RWPE2 (cell line): ENCODE results near the gene FOXL3.

ENCODE experiments used
- ATAC-seq: fragments of 200-7000 bp; cut with Tn5 transposase; 3 replicates; pipeline ENCODE4 v1.9.1; 2021; ENCODE audit warnings: low read depth
- DNase-seq: peaks from one replicate; pipeline ENCODE4 v3.0.0-alpha.2; 2020; ENCODE audit warnings: low spot score
- H3K27ac ChIP-seq: fragments of 450-650 bp; 2 replicates; pipeline ENCODE4 v1.5.1; 2017; ENCODE audit warnings: mild to moderate bottlenecking; ENCODE audit not compliant: poor library complexity, severe bottlenecking
- H3K27me3 ChIP-seq: fragments of 250-450 bp; sonication (Bioruptor Pico); 2 replicates; pipeline ENCODE4 v1.5.1; 2021; ENCODE audit warnings: mild to moderate bottlenecking, moderate library complexity; ENCODE audit not compliant: insufficient read depth, poor library complexity, severe bottlenecking
- H3K36me3 ChIP-seq: fragments of 250-450 bp; sonication (Bioruptor Pico); 2 replicates; pipeline ENCODE4 v1.5.1; 2020; ENCODE audit warnings: low read depth, mild to moderate bottlenecking, moderate library complexity
- H3K4me1 ChIP-seq: fragments of 250-450 bp; sonication (Bioruptor Pico); 2 replicates; pipeline ENCODE4 v1.5.1; 2021; ENCODE audit warnings: mild to moderate bottlenecking, moderate library complexity; ENCODE audit not compliant: insufficient read depth, poor library complexity, severe bottlenecking
- H3K4me3 ChIP-seq: fragments of 250-450 bp; sonication (Bioruptor Pico); 2 replicates; pipeline ENCODE4 v1.5.1; 2021; ENCODE audit warnings: mild to moderate bottlenecking, moderate library complexity; ENCODE audit not compliant: severe bottlenecking
- H3K9me3 ChIP-seq: fragments of 250-450 bp; sonication (Bioruptor Pico); 2 replicates; pipeline ENCODE4 v1.5.1; 2021; ENCODE audit warnings: mild to moderate bottlenecking, moderate library complexity; ENCODE audit not compliant: severe bottlenecking
- TF ChIP-seq, protein P1 (sequence below): fragments of 450-650 bp; IDR thresholded peaks from one replicate; pipeline ENCODE4 v1.5.1; 2017; ENCODE audit warnings: mild to moderate bottlenecking, moderate library complexity; ENCODE audit not compliant: poor library complexity, severe bottlenecking

FOXL3 gene

DNA sequence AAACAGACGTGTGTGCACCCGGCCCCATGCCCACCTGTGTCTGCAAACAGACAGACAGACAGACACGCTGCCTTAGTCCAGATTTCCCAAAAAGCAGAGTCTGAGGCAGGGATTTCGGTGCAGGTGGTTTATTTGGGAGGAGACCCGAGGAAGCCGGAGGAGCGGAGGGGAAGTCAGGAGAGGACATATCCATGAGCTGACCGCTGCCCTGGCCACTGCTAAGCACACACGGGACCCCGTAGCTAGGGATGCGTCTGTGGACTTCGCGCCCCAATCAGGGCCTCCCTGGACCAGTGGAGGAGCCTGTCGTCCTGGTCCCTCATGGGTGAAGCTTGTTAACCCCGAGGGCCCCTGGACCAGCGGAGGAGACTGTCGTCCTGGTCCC is 47.6 kb downstream of the FOXL3 start:
- Histone ChIP-seq H3K36me3 (no peaks in the 10 kb centered on the region), H3K4me3 (no peak overlapping the region), H3K4me1 (peaks cover 4% of the 10 kb centered on the region), H3K9me3 (no peaks in the 10 kb centered on the region), H3K27me3 (no peaks in the 10 kb centered on the region), H3K27ac (no peak overlapping the region)
- DNase-seq (peak; percentile 49), ATAC-seq (no peak)
- TF ChIP-seq, protein P1, sequence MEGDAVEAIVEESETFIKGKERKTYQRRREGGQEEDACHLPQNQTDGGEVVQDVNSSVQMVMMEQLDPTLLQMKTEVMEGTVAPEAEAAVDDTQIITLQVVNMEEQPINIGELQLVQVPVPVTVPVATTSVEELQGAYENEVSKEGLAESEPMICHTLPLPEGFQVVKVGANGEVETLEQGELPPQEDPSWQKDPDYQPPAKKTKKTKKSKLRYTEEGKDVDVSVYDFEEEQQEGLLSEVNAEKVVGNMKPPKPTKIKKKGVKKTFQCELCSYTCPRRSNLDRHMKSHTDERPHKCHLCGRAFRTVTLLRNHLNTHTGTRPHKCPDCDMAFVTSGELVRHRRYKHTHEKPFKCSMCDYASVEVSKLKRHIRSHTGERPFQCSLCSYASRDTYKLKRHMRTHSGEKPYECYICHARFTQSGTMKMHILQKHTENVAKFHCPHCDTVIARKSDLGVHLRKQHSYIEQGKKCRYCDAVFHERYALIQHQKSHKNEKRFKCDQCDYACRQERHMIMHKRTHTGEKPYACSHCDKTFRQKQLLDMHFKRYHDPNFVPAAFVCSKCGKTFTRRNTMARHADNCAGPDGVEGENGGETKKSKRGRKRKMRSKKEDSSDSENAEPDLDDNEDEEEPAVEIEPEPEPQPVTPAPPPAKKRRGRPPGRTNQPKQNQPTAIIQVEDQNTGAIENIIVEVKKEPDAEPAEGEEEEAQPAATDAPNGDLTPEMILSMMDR: no peak

DNA sequence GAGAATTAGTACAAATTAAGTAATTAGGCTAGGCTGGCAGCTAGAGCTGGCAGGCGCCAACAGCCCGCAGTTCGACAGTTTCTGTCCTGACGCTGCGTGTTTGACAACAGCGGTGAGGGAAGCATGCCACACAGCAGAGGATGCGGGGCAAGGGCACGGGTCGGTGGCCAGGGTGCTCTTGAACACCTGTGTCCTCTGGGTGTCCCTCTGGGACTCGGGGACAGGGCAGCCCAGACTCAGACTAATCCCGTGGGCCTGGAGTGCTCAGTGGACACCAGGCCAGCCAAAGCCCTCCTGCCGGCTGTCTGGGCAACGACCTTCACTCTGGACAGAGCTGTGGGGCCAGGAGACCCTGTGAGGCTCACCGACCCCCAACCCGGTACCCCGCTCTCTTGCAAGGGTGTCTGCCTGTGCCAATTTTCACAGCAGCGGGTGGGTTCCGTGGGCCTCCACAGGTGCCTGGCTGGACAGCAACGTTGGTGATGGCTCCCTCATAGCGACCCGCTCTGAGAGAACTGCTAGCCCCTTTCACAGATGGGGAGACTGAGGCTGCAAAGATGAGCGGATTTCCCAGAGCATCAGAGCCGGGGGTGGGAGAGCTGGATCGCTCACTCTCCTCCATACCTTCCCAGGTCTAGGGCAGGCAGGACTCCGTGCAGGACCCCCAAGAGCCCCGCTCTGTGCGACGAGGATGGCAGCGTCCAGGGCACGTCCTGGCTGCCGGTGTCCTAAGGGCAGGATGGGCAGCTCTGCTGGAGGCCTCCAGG is 48.5 kb downstream of the FOXL3 start:
- DNase-seq (peak; percentile 51), ATAC-seq (no peak)
- Histone ChIP-seq H3K27ac (no peak overlapping the region), H3K9me3 (no peaks in the 10 kb centered on the region), H3K4me3 (no peak overlapping the region), H3K27me3 (no peaks in the 10 kb centered on the region), H3K4me1 (no peaks in the 10 kb centered on the region), H3K36me3 (no peaks in the 10 kb centered on the region)
- TF ChIP-seq, protein P1: no peak

DNA sequence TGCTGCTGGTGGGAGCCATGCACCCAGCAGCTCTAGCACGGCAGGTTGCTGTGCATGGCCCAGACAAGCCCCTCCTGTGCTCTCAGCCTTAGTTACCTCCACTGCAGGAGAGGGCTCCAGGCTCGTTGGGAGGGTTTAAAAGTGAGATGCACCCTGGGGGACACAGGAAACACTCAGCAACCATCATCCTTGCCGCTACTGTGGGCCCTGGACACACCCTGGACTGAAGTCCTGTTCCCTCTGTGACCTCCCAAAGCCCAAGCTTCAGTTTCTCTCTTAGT is 49.0 kb downstream of the FOXL3 start:
- DNase-seq (no peak), ATAC-seq (no peak)
- no peak overlapping the region for H3K4me3 ChIP-seq
- no peak overlapping the region for H3K27ac ChIP-seq
- no peaks in the 10 kb centered on the region for H3K36me3 ChIP-seq
- H3K27me3 ChIP-seq: no peaks in the 10 kb centered on the region
- H3K9me3 ChIP-seq: no peaks in the 10 kb centered on the region
- H3K4me1 ChIP-seq: no peaks in the 10 kb centered on the region
- TF ChIP-seq, protein P1: no peak

DNA sequence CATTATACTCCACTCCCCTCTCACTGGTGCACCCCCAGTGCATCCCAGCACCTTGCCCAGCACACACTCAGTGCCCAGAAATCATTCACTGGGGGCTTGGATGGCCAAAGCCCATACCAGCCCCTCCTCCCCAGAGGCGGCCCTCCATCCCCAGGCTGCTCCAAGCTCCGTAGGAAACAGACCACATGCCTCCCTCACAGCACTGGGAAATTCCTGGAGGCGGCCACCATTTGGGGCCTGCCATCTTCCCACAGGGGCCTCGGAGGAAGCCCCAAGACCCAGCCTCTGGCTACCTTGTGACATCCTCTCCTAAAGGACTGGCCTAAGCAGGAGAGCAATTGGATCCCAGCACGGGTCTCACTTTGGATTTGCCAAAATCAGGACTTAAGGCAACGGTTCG is 49.7 kb downstream of the FOXL3 start:
- TF ChIP-seq, protein P1: no peak
- Histone ChIP-seq H3K27ac (no peak overlapping the region), H3K36me3 (no peaks in the 10 kb centered on the region), H3K27me3 (no peaks in the 10 kb centered on the region), H3K4me1 (no peaks in the 10 kb centered on the region), H3K4me3 (no peak overlapping the region), H3K9me3 (no peaks in the 10 kb centered on the region)
- no peak for DNase-seq
- ATAC-seq: no peak

DNA sequence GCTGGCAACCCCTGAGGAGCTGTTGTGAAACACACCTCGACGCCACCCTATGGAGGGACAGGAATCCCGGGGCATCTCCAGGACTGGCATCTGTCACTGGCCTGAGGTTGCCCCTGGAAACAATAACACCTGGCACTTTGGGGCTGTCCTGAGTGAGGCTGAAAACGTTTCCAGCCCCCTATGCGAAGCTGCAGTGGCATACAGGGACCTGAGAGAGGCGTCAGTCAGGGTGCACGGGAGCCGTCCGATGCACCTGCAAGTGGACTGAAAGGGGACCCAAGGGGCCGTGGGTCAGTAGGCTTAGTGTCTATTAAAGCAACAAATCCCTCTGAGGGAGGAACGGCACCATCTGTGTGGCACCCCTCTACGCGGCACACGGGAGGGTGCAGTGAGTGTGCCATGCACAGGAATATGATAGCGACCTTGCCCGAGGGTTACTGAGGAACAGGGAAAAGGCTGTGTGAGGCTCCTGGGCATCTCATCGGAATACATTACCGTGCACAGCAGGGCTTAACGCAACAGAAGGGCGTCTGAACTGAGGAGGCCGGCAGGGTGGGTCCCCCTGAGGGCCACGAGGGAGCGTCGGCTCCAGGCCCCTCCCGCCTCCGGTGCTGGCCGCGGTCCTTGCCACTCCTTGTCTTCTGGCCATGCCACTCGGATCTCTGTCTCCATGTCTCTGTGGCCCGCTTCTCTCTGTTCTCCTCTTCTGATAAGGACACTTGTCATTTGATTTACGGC is 50.4 kb downstream of the FOXL3 start:
- no peaks in the 10 kb centered on the region for H3K4me1 ChIP-seq
- TF ChIP-seq, protein P1: no peak

More for the DNA sequence above, 50.4 kb downstream of the FOXL3 start:
- H3K27ac ChIP-seq: no peak overlapping the region
- no peaks in the 10 kb centered on the region for H3K27me3 ChIP-seq
- H3K36me3 ChIP-seq: no peaks in the 10 kb centered on the region
- DNase-seq: no peak
- H3K4me3 ChIP-seq: no peak overlapping the region
- H3K9me3 ChIP-seq: no peaks in the 10 kb centered on the region
- no peak for ATAC-seq
